NCI-H510A treated with DMSO at 0.1 percent for 48 hours (cell line): ENCODE data around the gene MTF1.
"Not testable (repeated sequence)": the region's sequence is repeated elsewhere in the genome, so short reads cannot be mapped to it uniquely, and the experiment has no call there.

ENCODE experiments used
- DNase-seq: peaks from one replicate; lab custom pipeline; 2025; lab: John Stamatoyannopoulos, UW

MTF1 gene

DNA sequence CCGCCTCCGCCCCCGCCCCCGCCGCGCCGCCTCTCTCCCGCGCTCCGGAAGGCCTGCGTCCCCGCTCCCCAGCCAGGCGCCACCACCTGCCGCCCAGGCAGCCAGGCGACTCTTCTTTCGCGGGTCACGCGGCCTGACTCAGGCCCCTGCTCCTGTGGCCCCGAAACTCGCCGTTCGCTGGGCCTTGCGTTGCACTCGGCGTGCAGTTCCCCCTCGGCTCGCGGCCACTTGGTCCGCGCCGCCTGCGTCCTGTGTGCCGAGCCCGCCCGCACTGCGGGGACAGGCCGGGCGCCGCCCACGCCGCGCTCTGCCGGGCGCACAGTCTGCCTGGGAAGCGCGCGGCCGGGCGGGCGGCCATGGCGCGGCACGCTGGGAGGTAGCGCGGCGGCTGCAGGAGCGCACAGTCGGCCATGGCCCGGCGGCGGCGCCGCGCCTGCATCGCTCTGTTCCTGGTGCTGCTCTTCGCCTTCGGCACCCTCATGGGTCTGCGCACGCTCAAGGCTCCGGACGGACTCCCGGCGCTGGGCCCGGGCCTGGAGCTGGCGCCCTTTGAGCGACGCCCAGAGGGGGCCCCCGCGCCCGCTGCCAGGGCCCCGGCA, 65.5 kb downstream of the MTF1 start, which contains the start of gene MANEAL:
MANEAL (plus strand) TSS at position 75 of the 599 bp plus-strand sequence; CDS start at position 411, 336 bp downstream.
- peak; percentile 100 for DNase-seq

GRCh38 chr1:37792943-37793686, 66.3 kb downstream of the MTF1 start:
- DNase-seq: peak; percentile 99

DNA sequence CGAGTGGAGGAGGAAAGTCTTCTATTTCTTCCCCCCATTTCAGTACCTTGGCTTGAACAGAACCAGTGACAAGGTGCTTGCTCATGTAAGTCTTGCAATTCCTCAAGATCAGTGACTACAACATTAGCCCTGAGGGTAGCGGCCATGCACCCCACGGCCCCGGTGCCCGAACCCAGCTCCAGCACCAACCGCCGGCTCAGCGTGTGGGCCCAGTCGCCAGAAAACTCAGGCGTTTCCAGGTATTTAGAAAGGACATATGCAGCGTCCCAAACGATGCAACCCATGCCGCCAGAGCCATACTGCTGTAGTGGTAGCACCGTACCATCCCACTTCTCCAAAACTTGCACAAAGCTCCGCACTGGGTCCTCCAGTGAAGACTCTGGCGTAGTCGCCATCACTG, 76.9 kb downstream of the MTF1 start:
- no peak for DNase-seq

DNA sequence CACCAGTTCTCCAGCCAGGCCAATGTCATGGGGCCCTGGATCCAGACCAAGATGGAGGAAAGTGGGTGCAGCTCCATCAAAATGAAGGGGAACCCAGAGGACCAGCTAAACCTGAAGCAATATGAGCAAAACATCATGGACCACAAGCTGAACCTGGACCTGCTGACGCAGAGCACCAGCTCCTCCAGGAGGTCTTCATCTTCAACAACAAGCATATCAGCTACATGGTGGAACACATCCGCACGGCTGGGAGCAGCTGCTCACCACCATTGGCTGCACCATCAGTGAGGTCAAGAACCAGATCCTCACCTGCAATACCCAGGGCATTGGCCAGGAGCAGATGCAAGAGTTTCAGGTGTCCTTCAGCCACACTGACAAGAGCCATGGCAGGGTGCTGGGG, 80.7 kb downstream of the MTF1 start:
- no peak for DNase-seq

DNA sequence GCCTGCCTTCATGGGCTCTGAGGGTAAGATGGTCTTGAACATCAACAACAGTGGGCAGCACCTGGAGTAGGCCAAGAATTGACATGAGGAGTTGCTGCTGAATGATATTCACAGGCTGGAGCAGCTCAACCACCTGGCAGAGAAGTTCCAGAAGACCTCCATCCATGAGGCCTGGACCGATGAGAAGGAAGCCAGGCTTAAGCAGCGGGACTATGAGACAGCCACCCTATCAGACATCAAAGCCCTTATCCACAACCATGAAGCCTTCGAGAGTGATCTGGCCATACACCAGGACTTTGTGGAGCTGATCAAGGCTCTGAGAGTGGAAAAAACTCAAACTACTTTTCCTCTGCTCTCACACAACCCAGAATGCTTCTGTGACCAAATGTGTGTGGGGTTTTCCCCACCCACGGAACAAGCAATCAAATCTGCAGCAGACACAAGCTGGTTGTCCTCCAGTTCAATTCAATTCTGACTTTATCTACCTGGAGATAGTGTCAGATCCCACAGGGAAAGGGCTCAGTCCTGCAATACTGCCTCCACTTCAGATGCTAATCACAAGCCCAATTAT, 82.4 kb downstream of the MTF1 start:
- DNase-seq: no peak

- DNase-seq: not testable (repeated sequence)
These were observed 88.0 kb downstream of the MTF1 start for GRCh38 chr1:37771440-37771839.

GRCh38 chr1:37767488-37767887, 91.9 kb downstream of the MTF1 start:
- DNase-seq: no peak

GRCh38 chr1:37765916-37766664, 93.3 kb downstream of the MTF1 start:
- DNase-seq: peak; percentile 100

DNA sequence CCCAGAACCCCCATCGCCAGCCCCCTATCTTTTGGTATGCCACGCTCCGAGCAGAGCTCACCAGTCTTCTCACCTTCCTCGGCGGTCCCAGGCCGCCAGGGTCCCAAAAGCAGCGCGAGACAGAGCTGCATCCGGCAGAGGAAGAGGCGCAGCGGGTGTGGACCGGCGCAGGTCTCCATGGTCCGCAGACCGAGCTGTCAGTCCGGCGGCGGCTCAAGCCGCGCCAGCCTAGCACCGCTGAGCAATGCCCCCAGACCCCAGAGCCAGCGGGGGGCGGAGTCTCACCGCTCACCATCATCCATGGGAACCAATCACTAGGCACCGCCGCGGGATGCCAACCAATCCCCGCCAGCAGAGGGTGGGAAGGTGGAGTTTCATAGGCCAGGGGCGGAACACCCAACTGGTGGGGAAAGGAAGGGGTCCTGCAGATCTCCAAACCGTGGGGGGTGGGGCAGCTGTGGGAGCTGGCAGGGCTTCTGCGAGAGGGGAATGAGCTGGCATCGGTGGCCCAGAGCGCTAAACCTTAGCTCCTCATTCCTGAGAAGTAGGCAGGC, 94.4 kb downstream of the MTF1 start, which contains the start of gene EPHA10:
EPHA10 (minus strand) TSS at position 233 of the 554 bp plus-strand sequence; CDS start at position 179, 54 bp downstream.
- DNase-seq: peak; percentile 99

DNA sequence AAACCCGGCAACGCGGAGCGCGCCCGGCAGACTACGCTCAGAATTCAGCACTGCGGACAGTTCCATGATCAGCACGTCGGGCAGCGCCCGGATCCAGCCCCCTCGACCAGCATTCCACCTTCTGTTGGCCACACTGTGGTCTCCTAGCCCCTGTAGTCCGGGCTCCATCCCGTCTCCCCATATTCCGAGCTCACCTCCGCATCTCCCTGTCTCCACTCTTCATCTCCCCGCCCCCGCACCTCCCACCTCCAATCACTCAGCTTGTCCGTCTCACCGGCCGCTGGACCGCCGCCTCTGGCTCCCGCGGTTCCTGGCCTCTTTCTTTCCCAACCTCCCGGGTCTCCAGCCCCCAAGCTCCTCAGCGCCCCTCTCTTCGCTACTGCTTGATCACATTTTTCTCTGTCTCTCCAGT, 95.0 kb downstream of the MTF1 start:
- peak; percentile 96 for DNase-seq

GRCh38 chr1:37763791-37764413, 95.5 kb downstream of the MTF1 start:
- no peak for DNase-seq

GRCh38 chr1:37762516-37762915, 96.9 kb downstream of the MTF1 start:
- DNase-seq: no peak

GRCh38 chr1:37761416-37762095, 97.8 kb downstream of the MTF1 start:
- DNase-seq: no peak
